ENCODE results near the gene SMYD3. TPM values are rescaled to one million over a fixed set of nuclear protein-coding genes. Genes with fewer than 3 reads are reported as not detected.
"Not testable (repeated sequence)": the region's sequence is repeated elsewhere in the genome, so short reads cannot be mapped to it uniquely, and the experiment has no call there.

SMYD3 gene
- total RNA-seq, 1 experiment from 2014 or later, result 17.4 TPM

- BruUV-seq (replicated peaks), result no TSS peak
- no peaks in the 10 kb centered on the region for H3K36me3 ChIP-seq (ENCODE audit: control insufficient read depth, insufficient read depth, low read length)
- no peaks in the 10 kb centered on the region for H3K4me1 ChIP-seq (ENCODE audit: control insufficient read depth, insufficient read depth, low read length)
- no peak overlapping the region for H3K4me3 ChIP-seq (ENCODE audit: low read depth in 2 of 2, low read length in 2 of 2)
- ATAC-seq (no peak), DNase-seq (ENCODE audit: low read depth, low spot score) (no peak)
- no peak for TF ChIP-seq TCF7L2 (IDR thresholded peaks at IDR 0.05; ENCODE audit: low read depth, low read length)
- TF ChIP-seq POLR2AphosphoS5 (IDR thresholded peaks at IDR 0.05; ENCODE audit: low read depth, low read length), result no peak
- no peak for TF ChIP-seq SIN3A (IDR thresholded peaks at IDR 0.05; ENCODE audit: borderline replicate concordance, insufficient read depth, low read depth, low read length)
- ChIA-PET POLR2A (no interaction called here), CTCF (no interaction called here)
- no peaks in the 10 kb centered on the region for H3K9me3 ChIP-seq (ENCODE audit: control insufficient read depth, insufficient read depth, low read depth, low read length)
- H3K27ac ChIP-seq (ENCODE audit: low read length), result no peak overlapping the region
- in situ Hi-C loops (cut with HindIII; ENCODE audit: low pct_unique_long_range_greater_than_20kb, low sequenced_read_pairs) (no loop called here), intact Hi-C loops (cut with micrococcal nuclease; ENCODE audit: unreplicated experiment) (no loop called here)
- H3K27me3 ChIP-seq (ENCODE audit: control insufficient read depth, insufficient read depth, low read length), result no peaks in the 10 kb centered on the region
These were observed 790.5 kb downstream of the SMYD3 start for GRCh38 chr1:245716561-245716960.

GRCh38 chr1:245715970-245716369 is 791.1 kb downstream of the SMYD3 start:
- in situ Hi-C loops (cut with HindIII; ENCODE audit: low pct_unique_long_range_greater_than_20kb, low sequenced_read_pairs), result no loop called here
- TF ChIP-seq REST (IDR thresholded peaks at IDR 0.05; ENCODE audit: insufficient read depth in 1 of 2, low read depth in 2 of 2, low read length in 1 of 2) (no peak), TCF7L2 (IDR thresholded peaks at IDR 0.05; ENCODE audit: low read depth, low read length) (no peak)
- peak; percentile 30 for DNase-seq (ENCODE audit: low read depth, low spot score)
- H3K36me3 ChIP-seq (ENCODE audit: control insufficient read depth, insufficient read depth, low read length), result no peaks in the 10 kb centered on the region
- H3K9me3 ChIP-seq (ENCODE audit: control insufficient read depth, insufficient read depth, low read depth, low read length), result no peaks in the 10 kb centered on the region
- no peaks in the 10 kb centered on the region for H3K4me1 ChIP-seq (ENCODE audit: control insufficient read depth, insufficient read depth, low read length)
- ChIA-PET POLR2A (no interaction called here), CTCF (no interaction called here)
- H3K4me3 ChIP-seq (ENCODE audit: low read depth in 2 of 2, low read length in 2 of 2), result no peak overlapping the region
- H3K27ac ChIP-seq (ENCODE audit: low read length), result no peak overlapping the region
- intact Hi-C loops (cut with micrococcal nuclease; ENCODE audit: unreplicated experiment), result no loop called here
- H3K27me3 ChIP-seq (ENCODE audit: control insufficient read depth, insufficient read depth, low read length), result no peaks in the 10 kb centered on the region
- ATAC-seq, result no peak
- no TSS peak for BruUV-seq (replicated peaks)

GRCh38 chr1:245715291-245715701 is 791.8 kb downstream of the SMYD3 start:
- Histone ChIP-seq H3K4me3 (ENCODE audit: low read depth in 2 of 2, low read length in 2 of 2) (no peak overlapping the region), H3K36me3 (ENCODE audit: control insufficient read depth, insufficient read depth, low read length) (no peaks in the 10 kb centered on the region), H3K27me3 (ENCODE audit: control insufficient read depth, insufficient read depth, low read length) (no peaks in the 10 kb centered on the region), H3K27ac (ENCODE audit: low read length) (no peak overlapping the region), H3K4me1 (ENCODE audit: control insufficient read depth, insufficient read depth, low read length) (no peaks in the 10 kb centered on the region), H3K9me3 (ENCODE audit: control insufficient read depth, insufficient read depth, low read depth, low read length) (no peaks in the 10 kb centered on the region)
- DNase-seq (ENCODE audit: low read depth, low spot score) (no peak), ATAC-seq (no peak)
- intact Hi-C loops (cut with micrococcal nuclease; ENCODE audit: unreplicated experiment), result no loop called here
- TF ChIP-seq REST (IDR thresholded peaks at IDR 0.05; ENCODE audit: insufficient read depth in 1 of 2, low read depth in 2 of 2, low read length in 1 of 2), result no peak
- TF ChIP-seq TCF7L2 (IDR thresholded peaks at IDR 0.05; ENCODE audit: low read depth, low read length), result no peak
- TF ChIP-seq SIN3A (IDR thresholded peaks at IDR 0.05; ENCODE audit: borderline replicate concordance, insufficient read depth, low read depth, low read length), result no peak
- TF ChIP-seq CTCF (IDR thresholded peaks at IDR 0.05), result no peak
- TF ChIP-seq POLR2AphosphoS5 (IDR thresholded peaks at IDR 0.05; ENCODE audit: low read depth, low read length), result no peak
- no TSS peak for BruUV-seq (replicated peaks)
- ChIA-PET POLR2A (no interaction called here), CTCF (no interaction called here)
- in situ Hi-C loops (cut with HindIII; ENCODE audit: low pct_unique_long_range_greater_than_20kb, low sequenced_read_pairs), result no loop called here

- BruUV-seq (replicated peaks); H3K27me3 ChIP-seq (ENCODE audit: control insufficient read depth, insufficient read depth, low read length); in situ Hi-C loops (cut with HindIII; ENCODE audit: low pct_unique_long_range_greater_than_20kb, low sequenced_read_pairs); H3K36me3 ChIP-seq (ENCODE audit: control insufficient read depth, insufficient read depth, low read length); H3K4me3 ChIP-seq (ENCODE audit: low read depth in 2 of 2, low read length in 2 of 2); intact Hi-C loops (cut with micrococcal nuclease; ENCODE audit: unreplicated experiment); ATAC-seq; POLR2A ChIA-PET; H3K4me1 ChIP-seq (ENCODE audit: control insufficient read depth, insufficient read depth, low read length); H3K27ac ChIP-seq (ENCODE audit: low read length); H3K9me3 ChIP-seq (ENCODE audit: control insufficient read depth, insufficient read depth, low read depth, low read length); DNase-seq (ENCODE audit: low read depth, low spot score): not testable (repeated sequence)
- CTCF ChIA-PET, result interaction anchor here (0.6 kb wide), 1 partner anchor 333 kb away, joined by 5 read pairs; no protein-coding TSS in a partner anchor
These were observed 793.1 kb downstream of the SMYD3 start for GRCh38 chr1:245714027-245714426.

Measured in Panc1 (cell line).